HAP-1 (cell line): Measurements from ENCODE around the gene SCGB1D1.
A peak's percentile ranks its signal among the peaks of the same experiment; 100 is the strongest.

Experiments used
- DNase-seq, 2 experiments: peaks; one replicate each; pipeline ENCODE4 v3.0.0-alpha.2; 2016 to 2020; ENCODE audit warnings: low spot score in 2 of 2
- H3K27me3 ChIP-seq: fragments of 250-450 bp; sonication (Bioruptor Pico); 2 replicates; pipeline ENCODE4 v1.5.1; 2020; ENCODE audit warnings: low read depth, mild to moderate bottlenecking, moderate library complexity
- H3K36me3 ChIP-seq: fragments of 250-450 bp; sonication (Bioruptor Pico); replicated peaks from 2 replicates; pipeline ENCODE4 v1.5.1; 2020; ENCODE audit warnings: mild to moderate bottlenecking
- H3K4me1 ChIP-seq: fragments of 250-450 bp; sonication (Bioruptor Pico); 2 replicates; pipeline ENCODE4 v1.5.1; 2020; ENCODE audit warnings: mild to moderate bottlenecking
- H3K4me3 ChIP-seq: fragments of 250-450 bp; sonication (Bioruptor Pico); 2 replicates; pipeline ENCODE4 v1.5.1; 2020; ENCODE audit warnings: mild to moderate bottlenecking, moderate library complexity
- H3K9me3 ChIP-seq: fragments of 250-450 bp; sonication (Bioruptor Pico); 2 replicates; pipeline ENCODE4 v1.5.1; 2020; ENCODE audit warnings: mild to moderate bottlenecking, moderate library complexity
- in situ Hi-C: fragments of 300-500 bp; cut with MboI; formaldehyde crosslinking; loops from 3 replicates; pipeline ENCODE4 v1.14.3; 2020; ENCODE audit warnings: low sequenced_read_pairs, inconsistent platforms, mixed read lengths

Gene SCGB1D1, protein sequence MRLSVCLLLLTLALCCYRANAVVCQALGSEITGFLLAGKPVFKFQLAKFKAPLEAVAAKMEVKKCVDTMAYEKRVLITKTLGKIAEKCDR

DNA sequence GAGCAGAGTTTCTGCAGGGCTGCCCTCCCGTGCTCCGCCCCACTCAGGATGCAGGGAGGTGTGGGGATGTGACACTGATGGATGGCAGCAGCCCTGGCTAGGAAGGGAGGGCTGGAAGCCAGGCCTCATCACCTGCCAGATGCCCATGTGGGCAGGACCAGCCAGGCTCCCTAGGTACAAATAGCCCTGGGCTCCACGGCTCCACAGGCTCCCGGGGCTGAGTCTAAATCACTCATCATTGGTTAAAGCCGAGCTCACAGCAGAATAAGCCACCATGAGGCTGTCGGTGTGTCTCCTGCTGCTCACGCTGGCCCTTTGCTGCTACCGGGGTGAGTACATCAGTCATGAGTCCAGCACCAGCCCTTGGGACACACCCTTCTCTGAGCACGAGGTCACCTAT is at the start of gene SCGB1D1:
Gene SCGB1D1 (plus strand): TSS at position 206 of the 400 bp plus-strand sequence. CDS start 69 bp downstream, at position 275.
- in situ Hi-C loops: no loop called here
- H3K4me1 ChIP-seq: peaks cover 5% of the 10 kb centered on the region
- no peak within 1 kb of the TSS for H3K4me3 ChIP-seq
- DNase-seq: no peak
- H3K9me3 ChIP-seq: no peaks in the 10 kb centered on the region
- H3K27me3 ChIP-seq: no peaks in the 10 kb centered on the region
- H3K36me3 ChIP-seq: no peaks in the 10 kb centered on the region

DNA sequence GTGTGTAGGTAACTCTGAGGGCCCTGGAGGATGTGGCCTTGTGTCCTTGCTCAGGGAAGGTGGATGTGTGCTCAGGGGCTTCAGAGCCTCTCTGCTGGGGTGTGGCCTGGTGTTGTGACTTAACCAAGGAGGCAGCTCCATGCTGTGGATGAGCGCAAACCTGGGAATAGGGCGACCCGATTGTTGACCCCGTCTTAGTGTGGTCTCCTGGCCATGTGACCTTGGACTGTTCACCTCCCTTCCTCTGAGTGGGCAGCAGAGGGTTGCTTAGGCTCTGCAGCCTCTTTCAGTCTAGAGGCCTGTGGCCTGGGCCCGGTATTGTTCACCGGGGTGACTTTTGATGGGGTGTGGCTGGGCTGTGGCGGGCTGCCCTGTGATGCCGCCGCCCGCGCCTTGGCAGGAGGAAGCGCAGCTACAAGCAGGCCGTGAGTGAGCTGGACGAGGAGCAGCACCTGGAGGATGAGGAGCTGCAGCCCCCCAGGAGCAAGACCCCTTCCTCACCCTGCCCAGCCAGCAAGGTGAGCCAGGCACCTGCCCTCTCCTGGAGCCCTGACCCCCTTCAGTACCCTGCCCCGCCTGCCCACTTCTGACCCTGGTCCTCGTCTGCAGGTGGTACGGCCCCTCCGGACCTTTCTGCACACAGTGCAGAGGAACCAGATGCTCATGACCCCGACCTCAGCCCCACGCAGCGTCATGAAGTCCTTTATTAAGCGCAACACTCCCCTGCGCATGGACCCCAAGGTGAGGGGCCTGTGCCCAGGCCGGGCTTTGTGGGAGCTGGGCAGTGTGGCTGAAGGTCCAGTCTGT is 49.5 kb upstream of the SCGB1D1 start:
- no peaks in the 10 kb centered on the region for H3K4me1 ChIP-seq
- H3K4me3 ChIP-seq: no peak overlapping the region
- in situ Hi-C loops: no loop called here
- H3K9me3 ChIP-seq: no peaks in the 10 kb centered on the region
- peaks cover 89% of the 10 kb centered on the region for H3K36me3 ChIP-seq
- H3K27me3 ChIP-seq: no peaks in the 10 kb centered on the region
- DNase-seq: no peak

DNA sequence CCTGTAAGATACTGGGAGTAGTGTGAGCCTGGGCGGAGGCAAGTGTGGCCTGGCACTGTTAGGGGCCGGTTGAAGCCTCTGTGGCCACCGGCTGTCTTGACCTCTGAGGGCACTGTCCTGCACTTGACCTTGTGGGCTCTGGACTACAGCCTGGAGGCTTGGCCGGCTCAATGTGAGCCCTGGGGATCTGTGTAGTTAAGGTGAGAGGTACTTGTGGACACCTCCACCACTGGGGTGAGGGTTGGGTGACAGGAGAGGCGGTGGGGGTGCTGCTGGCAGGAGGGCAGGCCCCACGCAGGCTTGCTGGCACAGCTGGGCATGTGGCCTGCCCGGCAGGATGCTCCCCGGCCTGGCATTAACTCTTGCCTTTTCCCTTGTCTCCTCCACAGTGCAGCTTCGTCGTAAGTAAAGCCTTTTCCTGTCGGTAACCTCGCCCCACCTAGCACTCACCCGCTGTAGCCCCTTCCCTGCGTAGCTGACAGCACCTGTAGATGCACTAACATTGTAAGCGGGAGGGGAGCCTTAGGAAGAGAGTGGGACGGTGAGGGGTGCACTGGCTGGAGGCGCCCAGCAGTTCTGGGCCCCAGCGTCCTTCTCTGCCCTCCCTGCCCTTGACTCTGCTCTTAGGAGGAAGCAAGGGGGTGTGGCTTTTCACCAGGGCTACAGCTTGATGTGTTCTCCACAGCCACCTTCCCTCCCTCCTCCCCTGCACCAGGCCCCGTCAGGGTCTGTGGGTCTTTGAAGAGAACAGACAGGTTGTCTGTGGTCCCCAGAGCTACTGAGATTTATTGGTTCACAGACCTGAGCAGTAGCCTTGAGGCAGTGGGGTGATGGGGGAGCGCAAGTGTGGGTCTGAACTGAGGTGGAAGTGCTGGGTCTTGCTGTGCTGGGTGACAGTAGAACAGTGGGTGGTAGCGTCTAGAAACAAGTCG is 48.6 kb upstream of the SCGB1D1 start:
- no peak overlapping the region for H3K4me3 ChIP-seq
- H3K27me3 ChIP-seq: no peaks in the 10 kb centered on the region
- H3K9me3 ChIP-seq: no peaks in the 10 kb centered on the region
- DNase-seq: no peak
- H3K4me1 ChIP-seq: no peaks in the 10 kb centered on the region
- peaks cover 92% of the 10 kb centered on the region for H3K36me3 ChIP-seq
- in situ Hi-C loops: no loop called here

DNA sequence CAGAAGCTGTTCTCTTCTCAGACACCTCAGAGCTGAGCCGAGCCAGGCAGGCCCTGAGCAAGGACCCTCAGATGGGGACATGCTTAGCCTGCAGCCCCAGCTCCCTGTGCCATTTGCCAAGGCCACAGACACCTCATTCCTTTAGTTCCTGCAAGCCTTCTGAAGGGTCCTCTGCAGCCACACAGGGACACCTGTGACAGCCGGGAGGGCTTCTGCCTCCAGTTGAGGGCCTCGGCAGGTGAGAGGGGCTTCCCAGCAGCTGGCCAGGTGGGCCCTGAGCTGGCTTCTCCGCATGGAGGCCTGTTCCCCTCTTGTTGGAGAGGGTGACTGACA is 48.0 kb upstream of the SCGB1D1 start:
- in situ Hi-C loops: no loop called here
- DNase-seq: no peak
- no peaks in the 10 kb centered on the region for H3K4me1 ChIP-seq
- H3K36me3 ChIP-seq: peaks cover 98% of the 10 kb centered on the region
- no peaks in the 10 kb centered on the region for H3K27me3 ChIP-seq
- H3K4me3 ChIP-seq: no peak overlapping the region
- H3K9me3 ChIP-seq: no peaks in the 10 kb centered on the region

DNA sequence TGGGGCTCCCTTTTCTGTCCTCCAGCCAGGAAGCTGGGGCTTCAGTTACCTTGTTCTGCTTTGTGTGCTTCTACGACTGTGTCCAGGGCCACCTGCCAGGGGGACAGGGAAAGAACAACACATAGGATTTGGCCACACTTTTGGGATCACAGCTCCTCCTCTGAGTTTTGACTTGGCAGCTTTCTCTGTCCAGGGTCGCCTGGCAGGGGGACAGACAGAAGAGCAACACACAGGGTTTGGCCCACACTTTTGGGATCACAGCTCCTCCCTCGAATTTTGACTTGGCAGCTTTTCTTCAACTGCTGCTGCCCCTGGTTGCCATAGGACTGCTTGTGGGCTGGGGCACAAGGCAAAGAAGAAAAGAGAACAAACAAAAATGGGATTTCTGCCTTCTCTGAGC is 47.1 kb upstream of the SCGB1D1 start:
- DNase-seq: no peak
- Histone ChIP-seq H3K9me3 (no peaks in the 10 kb centered on the region), H3K4me3 (no peak overlapping the region), H3K36me3 (peaks cover 99% of the 10 kb centered on the region), H3K27me3 (no peaks in the 10 kb centered on the region), H3K4me1 (no peaks in the 10 kb centered on the region)
- in situ Hi-C loops: no loop called here

DNA sequence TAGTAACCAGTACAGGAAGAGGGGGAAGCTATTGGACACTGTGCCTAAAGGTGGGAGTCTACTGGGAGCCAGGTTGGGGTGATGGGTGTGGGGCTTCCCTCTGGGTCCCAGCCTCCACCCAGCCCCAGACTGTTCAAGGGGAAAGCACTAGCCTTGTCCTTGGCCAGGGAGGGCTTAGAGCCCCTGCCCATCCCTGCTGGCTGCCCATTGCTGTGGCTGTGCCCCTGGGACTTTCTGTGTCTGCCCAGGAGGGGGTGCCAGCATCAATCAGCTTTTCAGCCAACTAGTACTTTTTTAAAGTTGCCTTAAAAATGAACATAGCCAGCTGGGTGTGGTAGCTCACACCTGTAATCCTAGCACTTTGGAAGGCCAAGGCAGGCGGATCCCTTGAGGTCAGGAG is 46.3 kb upstream of the SCGB1D1 start:
- Histone ChIP-seq H3K27me3 (no peaks in the 10 kb centered on the region), H3K4me3 (no peak overlapping the region), H3K4me1 (no peaks in the 10 kb centered on the region), H3K36me3 (peaks cover 99% of the 10 kb centered on the region), H3K9me3 (no peaks in the 10 kb centered on the region)
- DNase-seq: no peak
- in situ Hi-C loops: no loop called here

DNA sequence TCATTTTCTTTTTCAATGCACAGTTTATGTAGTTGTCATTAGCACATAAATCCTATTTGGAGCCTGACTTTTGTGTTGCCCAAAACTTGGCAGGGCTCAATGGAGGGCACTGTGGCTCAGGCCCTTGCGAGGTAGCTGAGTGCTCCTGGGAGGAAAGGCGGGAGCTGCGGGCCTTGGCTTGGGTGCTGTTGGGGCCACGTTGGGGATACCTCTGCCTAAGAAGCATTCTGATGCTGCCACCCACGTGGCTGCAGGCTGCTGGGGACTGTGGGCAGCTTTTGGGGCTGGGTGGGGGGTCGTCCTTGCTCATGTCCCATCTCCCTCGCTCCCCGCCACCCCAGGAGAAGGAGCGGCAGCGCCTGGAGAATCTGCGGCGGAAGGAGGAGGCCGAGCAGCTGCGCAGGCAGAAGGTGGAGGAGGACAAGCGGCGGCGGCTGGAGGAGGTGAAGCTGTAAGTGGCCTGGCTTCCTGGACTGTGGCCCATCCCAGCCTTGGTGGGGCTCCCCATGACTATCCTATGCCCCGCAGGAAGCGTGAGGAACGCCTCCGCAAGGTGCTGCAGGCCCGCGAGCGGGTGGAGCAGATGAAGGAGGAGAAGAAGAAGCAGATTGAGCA is 45.3 kb upstream of the SCGB1D1 start:
- peaks cover 99% of the 10 kb centered on the region for H3K36me3 ChIP-seq
- H3K27me3 ChIP-seq: no peaks in the 10 kb centered on the region
- in situ Hi-C loops: no loop called here
- H3K9me3 ChIP-seq: no peaks in the 10 kb centered on the region
- no peaks in the 10 kb centered on the region for H3K4me1 ChIP-seq
- no peak for DNase-seq
- H3K4me3 ChIP-seq: no peak overlapping the region

DNA sequence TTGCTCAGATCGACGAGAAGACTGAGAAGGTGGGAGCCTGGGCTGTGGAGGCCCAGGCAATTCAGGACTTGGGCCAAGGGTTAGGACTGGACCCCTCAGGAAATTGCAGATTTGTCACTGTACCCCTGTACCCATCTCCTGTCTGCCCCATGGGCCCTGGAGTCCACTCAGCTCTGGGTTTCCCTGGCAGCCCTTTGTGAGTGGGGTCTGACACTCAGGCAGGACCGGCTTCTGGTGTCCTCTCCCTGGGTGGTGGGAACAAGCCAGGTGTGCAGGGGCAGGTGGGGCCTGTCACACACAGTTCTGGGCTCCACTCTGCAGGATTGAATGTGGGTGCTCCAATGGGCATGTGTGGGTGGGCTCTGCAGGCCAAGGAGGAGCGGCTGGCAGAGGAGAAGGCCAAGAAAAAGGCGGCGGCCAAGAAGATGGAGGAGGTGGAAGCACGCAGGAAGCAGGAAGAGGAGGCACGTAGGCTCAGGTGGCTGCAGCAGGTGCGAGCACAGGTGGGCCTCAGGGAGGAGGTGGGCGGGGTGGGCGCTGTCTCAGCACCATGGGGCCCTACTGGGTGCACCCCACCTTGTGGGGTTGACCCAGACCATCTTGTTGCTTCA is 44.6 kb upstream of the SCGB1D1 start:
- DNase-seq: no peak
- Histone ChIP-seq H3K4me1 (no peaks in the 10 kb centered on the region), H3K36me3 (peaks cover 99% of the 10 kb centered on the region), H3K9me3 (no peaks in the 10 kb centered on the region), H3K4me3 (no peak overlapping the region), H3K27me3 (no peaks in the 10 kb centered on the region)
- in situ Hi-C loops: no loop called here

DNA sequence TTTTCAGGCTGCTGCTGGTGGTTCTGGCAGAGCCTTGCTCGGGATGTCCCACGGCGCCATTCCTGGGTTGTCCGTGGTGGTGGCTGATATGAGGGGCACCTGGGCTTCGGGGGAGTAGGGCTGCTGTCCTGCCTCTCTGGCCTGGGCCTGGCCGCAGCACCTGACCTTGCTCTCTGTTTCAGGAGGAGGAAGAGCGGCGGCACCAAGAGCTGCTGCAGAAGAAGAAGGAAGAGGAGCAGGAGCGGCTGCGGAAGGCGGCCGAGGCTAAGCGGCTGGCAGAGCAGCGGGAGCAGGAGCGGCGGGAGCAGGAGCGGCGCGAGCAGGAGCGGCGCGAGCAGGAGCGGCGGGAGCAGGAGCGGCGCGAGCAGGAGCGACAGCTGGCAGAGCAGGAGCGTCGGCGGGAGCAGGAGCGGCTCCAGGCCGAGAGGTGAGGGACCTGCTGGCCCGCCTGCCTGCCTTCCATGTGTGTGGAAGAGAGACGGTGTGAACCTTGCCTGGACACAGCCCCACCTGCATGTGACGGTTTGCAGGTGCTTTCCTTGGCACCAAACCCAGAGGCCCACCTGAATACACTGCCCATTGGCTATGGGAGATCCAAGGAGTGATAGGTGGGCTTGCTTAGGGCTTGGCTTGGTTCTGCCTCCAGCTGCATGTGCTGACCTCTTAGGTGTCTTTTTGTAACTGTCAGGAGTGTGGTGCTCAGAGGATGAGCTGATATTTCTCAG is 43.4 kb upstream of the SCGB1D1 start:
- H3K4me3 ChIP-seq: no peak overlapping the region
- H3K36me3 ChIP-seq: peaks cover 99% of the 10 kb centered on the region
- in situ Hi-C loops: no loop called here
- H3K9me3 ChIP-seq: no peaks in the 10 kb centered on the region
- H3K27me3 ChIP-seq: no peaks in the 10 kb centered on the region
- no peaks in the 10 kb centered on the region for H3K4me1 ChIP-seq
- no peak for DNase-seq

DNA sequence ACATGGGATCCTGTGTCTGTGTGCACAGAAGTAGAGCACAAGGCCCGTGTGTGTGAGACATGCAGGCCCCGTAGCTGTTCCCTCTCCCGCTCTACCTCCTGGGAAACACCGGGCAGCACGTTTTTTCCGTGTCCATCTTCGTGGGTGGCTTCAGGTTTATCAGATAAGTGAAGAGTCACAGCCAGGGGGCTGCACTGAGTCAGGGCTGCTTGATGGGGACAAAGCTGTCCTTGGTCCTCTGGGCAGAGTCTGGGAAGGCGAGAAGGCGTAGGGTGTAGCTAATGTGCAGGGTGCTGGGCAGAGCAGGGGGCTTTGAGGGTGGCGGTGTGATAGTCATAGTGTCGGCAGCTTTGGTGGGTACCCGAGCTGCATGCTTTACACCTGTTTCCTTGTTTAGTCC is 42.5 kb upstream of the SCGB1D1 start:
- in situ Hi-C loops: no loop called here
- no peaks in the 10 kb centered on the region for H3K4me1 ChIP-seq
- H3K9me3 ChIP-seq: no peaks in the 10 kb centered on the region
- H3K36me3 ChIP-seq: peaks cover 96% of the 10 kb centered on the region
- H3K4me3 ChIP-seq: no peak overlapping the region
- H3K27me3 ChIP-seq: no peaks in the 10 kb centered on the region
- DNase-seq: no peak

DNA sequence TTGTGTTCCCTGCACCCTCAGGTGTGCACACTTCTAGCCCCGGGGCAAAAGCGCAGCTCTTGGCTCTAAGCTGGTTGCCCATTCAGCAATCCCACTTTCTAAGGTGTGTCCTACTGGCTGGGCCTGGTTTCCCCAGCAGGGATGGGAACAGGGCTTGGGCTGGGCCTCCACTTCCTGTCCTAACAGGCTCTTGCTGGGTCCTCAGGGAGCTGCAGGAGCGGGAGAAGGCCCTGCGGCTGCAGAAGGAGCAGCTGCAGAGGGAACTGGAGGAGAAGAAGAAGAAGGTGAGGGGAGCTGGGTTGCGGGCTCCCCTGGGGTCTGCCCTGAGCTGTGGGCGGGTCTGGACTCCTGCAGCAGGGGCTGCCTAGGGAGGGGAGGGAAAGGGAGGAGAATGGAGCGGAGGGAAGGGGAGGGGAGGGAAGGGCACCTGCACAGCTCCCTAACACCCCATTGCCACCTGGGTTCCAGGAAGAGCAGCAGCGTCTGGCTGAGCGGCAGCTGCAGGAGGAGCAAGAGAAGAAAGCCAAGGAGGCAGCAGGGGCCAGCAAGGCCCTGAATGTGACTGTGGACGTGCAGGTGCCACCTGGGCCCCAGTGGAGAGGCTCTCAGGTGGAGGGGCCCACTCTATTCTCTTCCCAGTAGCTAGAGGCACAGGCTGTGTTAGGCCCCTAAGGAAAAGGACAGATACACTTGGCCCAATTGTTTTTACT is 41.6 kb upstream of the SCGB1D1 start:
- H3K9me3 ChIP-seq: no peaks in the 10 kb centered on the region
- peak in 1 of 2 experiments; percentile 1 for DNase-seq
- no peaks in the 10 kb centered on the region for H3K4me1 ChIP-seq
- H3K36me3 ChIP-seq: peaks cover 94% of the 10 kb centered on the region
- no peak overlapping the region for H3K4me3 ChIP-seq
- H3K27me3 ChIP-seq: no peaks in the 10 kb centered on the region
- in situ Hi-C loops: no loop called here

DNA sequence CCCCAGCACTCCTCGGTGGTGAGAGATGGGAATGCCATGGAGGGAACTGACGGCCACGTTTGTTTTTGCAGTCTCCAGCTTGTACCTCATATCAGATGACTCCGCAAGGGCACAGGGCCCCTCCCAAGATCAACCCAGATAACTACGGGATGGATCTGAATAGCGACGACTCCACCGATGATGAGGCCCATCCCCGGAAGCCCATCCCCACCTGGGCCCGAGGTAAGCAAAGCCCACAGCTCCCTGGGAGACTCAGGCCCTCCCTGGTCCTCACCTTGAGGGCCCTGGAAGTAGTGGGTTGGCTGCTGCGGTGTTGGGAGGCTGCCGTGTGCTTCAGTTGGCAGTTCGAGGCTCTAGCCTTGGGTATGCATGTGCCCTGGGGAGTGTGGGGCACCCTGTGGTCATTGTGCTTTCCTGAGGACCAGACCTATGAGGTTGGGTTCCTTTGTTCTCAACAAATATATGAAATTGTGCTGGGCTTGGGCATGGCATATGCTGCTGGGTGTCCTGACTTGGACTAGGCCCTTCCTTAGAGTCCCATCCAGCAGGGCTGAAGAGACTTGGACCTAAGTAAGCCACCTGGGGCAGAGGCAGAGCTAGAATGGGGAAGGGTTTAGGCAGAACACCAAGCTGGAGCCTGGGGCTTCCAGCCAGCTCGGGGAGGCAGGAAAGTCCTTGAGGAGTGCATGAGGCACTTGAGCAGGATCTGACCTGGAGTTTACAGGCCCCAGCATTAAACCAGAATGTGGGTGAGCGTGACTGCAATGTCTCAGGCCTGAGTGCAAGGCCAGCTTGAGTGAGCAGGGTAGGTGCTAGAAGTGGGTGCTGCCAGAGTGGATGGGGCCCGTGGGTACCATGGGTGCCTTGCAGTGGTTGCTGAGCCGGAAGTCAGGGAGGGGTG is 39.8 kb upstream of the SCGB1D1 start:
- H3K36me3 ChIP-seq: peaks cover 80% of the 10 kb centered on the region
- H3K4me3 ChIP-seq: no peak overlapping the region
- H3K27me3 ChIP-seq: no peaks in the 10 kb centered on the region
- peak in 1 of 2 experiments; percentile 3 for DNase-seq
- in situ Hi-C loops: no loop called here
- H3K4me1 ChIP-seq: no peaks in the 10 kb centered on the region
- no peaks in the 10 kb centered on the region for H3K9me3 ChIP-seq
